ENCODE measurements around the gene GIT2. TPM values are rescaled to one million over a fixed set of nuclear protein-coding genes. Genes with fewer than 3 reads are reported as not detected.
"Not testable (repeated sequence)": the region's sequence is repeated elsewhere in the genome, so short reads cannot be mapped to it uniquely, and the experiment has no call there.

The GIT2 gene
- total RNA-seq, 1 experiment from 2014 or later, result 40.0 TPM

GRCh38 chr12:110010853-110011723, 14.9 kb upstream of the GIT2 start:
- no peaks in the 10 kb centered on the region for H3K9me3 ChIP-seq (ENCODE audit: control insufficient read depth, insufficient read depth, low read depth, low read length)
- ChIA-PET POLR2A (no interaction called here), CTCF (interaction anchor here (0.6 to 1.5 kb wide), 2 partner anchors 13 to 357 kb away, joined by 4 to 5 read pairs; no protein-coding TSS in a partner anchor)
- H3K4me3 ChIP-seq (ENCODE audit: low read depth in 2 of 2, low read length in 2 of 2), result no peak overlapping the region
- no peak overlapping the region for H3K27ac ChIP-seq (ENCODE audit: low read length)
- no peak for ATAC-seq
- TF ChIP-seq REST (IDR thresholded peaks at IDR 0.05; ENCODE audit: insufficient read depth in 1 of 2, low read depth in 2 of 2, low read length in 1 of 2) (no peak), TCF7L2 (IDR thresholded peaks at IDR 0.05; ENCODE audit: low read depth, low read length) (no peak), SIN3A (IDR thresholded peaks at IDR 0.05; ENCODE audit: borderline replicate concordance, insufficient read depth, low read depth, low read length) (no peak), POLR2AphosphoS5 (IDR thresholded peaks at IDR 0.05; ENCODE audit: low read depth, low read length) (no peak)
- TF ChIP-seq, protein P1, sequence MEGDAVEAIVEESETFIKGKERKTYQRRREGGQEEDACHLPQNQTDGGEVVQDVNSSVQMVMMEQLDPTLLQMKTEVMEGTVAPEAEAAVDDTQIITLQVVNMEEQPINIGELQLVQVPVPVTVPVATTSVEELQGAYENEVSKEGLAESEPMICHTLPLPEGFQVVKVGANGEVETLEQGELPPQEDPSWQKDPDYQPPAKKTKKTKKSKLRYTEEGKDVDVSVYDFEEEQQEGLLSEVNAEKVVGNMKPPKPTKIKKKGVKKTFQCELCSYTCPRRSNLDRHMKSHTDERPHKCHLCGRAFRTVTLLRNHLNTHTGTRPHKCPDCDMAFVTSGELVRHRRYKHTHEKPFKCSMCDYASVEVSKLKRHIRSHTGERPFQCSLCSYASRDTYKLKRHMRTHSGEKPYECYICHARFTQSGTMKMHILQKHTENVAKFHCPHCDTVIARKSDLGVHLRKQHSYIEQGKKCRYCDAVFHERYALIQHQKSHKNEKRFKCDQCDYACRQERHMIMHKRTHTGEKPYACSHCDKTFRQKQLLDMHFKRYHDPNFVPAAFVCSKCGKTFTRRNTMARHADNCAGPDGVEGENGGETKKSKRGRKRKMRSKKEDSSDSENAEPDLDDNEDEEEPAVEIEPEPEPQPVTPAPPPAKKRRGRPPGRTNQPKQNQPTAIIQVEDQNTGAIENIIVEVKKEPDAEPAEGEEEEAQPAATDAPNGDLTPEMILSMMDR (IDR thresholded peaks at IDR 0.05), result no peak
- intact Hi-C loops (cut with micrococcal nuclease; ENCODE audit: unreplicated experiment), result no loop called here
- H3K27me3 ChIP-seq (ENCODE audit: control insufficient read depth, insufficient read depth, low read length), result no peaks in the 10 kb centered on the region
- no peak for DNase-seq (ENCODE audit: low read depth, low spot score)
- no peaks in the 10 kb centered on the region for H3K36me3 ChIP-seq (ENCODE audit: control insufficient read depth, insufficient read depth, low read length)
- in situ Hi-C loops (cut with HindIII; ENCODE audit: low pct_unique_long_range_greater_than_20kb, low sequenced_read_pairs), result no loop called here
- no peaks in the 10 kb centered on the region for H3K4me1 ChIP-seq (ENCODE audit: control insufficient read depth, insufficient read depth, low read length)
- no TSS peak for BruUV-seq (replicated peaks)

GRCh38 chr12:110008681-110009398, 12.7 kb upstream of the GIT2 start:
- H3K27ac ChIP-seq (ENCODE audit: low read length); H3K36me3 ChIP-seq (ENCODE audit: control insufficient read depth, insufficient read depth, low read length); CTCF ChIA-PET; BruUV-seq (replicated peaks); intact Hi-C loops (cut with micrococcal nuclease; ENCODE audit: unreplicated experiment); DNase-seq (ENCODE audit: low read depth, low spot score); H3K4me1 ChIP-seq (ENCODE audit: control insufficient read depth, insufficient read depth, low read length); H3K9me3 ChIP-seq (ENCODE audit: control insufficient read depth, insufficient read depth, low read depth, low read length); H3K4me3 ChIP-seq (ENCODE audit: low read depth in 2 of 2, low read length in 2 of 2); H3K27me3 ChIP-seq (ENCODE audit: control insufficient read depth, insufficient read depth, low read length); POLR2A ChIA-PET; in situ Hi-C loops (cut with HindIII; ENCODE audit: low pct_unique_long_range_greater_than_20kb, low sequenced_read_pairs); ATAC-seq: not testable (repeated sequence)

DNA sequence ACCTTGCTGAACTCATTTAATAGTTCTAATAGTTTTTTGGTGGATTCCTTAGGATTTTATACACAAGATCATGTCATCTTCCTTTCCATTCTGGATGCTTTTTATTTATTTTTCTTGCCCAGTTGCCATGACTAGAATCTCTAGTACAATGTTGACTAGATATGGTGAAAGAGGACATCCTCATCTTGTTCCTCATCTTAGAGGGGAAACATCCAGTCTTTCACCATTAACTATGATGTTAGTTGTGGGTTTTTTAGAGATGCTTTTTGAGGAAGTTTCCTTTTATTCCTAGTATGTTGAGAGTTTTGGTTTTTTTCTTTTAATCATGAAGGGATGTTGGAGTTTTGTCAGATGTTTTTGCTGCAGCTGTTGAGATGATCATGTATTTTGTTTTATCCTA, 11.7 kb upstream of the GIT2 start:
- no peak overlapping the region for H3K27ac ChIP-seq (ENCODE audit: low read length)
- CTCF ChIA-PET, result no interaction called here
- intact Hi-C loops (cut with micrococcal nuclease; ENCODE audit: unreplicated experiment), result no loop called here
- no peaks in the 10 kb centered on the region for H3K36me3 ChIP-seq (ENCODE audit: control insufficient read depth, insufficient read depth, low read length)
- H3K27me3 ChIP-seq (ENCODE audit: control insufficient read depth, insufficient read depth, low read length), result no peaks in the 10 kb centered on the region
- in situ Hi-C loops (cut with HindIII; ENCODE audit: low pct_unique_long_range_greater_than_20kb, low sequenced_read_pairs), result no loop called here
- no peaks in the 10 kb centered on the region for H3K9me3 ChIP-seq (ENCODE audit: control insufficient read depth, insufficient read depth, low read depth, low read length)
- ATAC-seq (no peak), DNase-seq (ENCODE audit: low read depth, low spot score) (no peak)
- POLR2A ChIA-PET, result no interaction called here
- TF ChIP-seq SIN3A (IDR thresholded peaks at IDR 0.05; ENCODE audit: borderline replicate concordance, insufficient read depth, low read depth, low read length) (no peak), POLR2AphosphoS5 (IDR thresholded peaks at IDR 0.05; ENCODE audit: low read depth, low read length) (no peak)
- TF ChIP-seq, protein P1 (IDR thresholded peaks at IDR 0.05), result no peak
- H3K4me1 ChIP-seq (ENCODE audit: control insufficient read depth, insufficient read depth, low read length), result no peaks in the 10 kb centered on the region
- H3K4me3 ChIP-seq (ENCODE audit: low read depth in 2 of 2, low read length in 2 of 2), result no peak overlapping the region
- no TSS peak for BruUV-seq (replicated peaks)

Measured in Panc1 (cell line).